K562 (cell line): ENCODE results near the gene CACNB1. TPM values are rescaled to one million over a fixed set of nuclear protein-coding genes. Genes with fewer than 3 reads are reported as not detected.

Experiments
- ARID3B ChIP-seq: fragments of 250-450 bp; sonication (Bioruptor Pico); IDR thresholded peaks from 2 replicates; pipeline ENCODE4 v1.4.0; 2020; ENCODE audit warnings: borderline replicate concordance
- KDM2B ChIP-seq: fragments of 250-450 bp; sonication (Bioruptor Pico); IDR thresholded peaks from 2 replicates; pipeline ENCODE4 v1.8.0; 2021; ENCODE audit warnings: mild to moderate bottlenecking, moderate library complexity
- MBD2 ChIP-seq: sonication (generic); IDR thresholded peaks from 2 replicates; pipeline ENCODE4 v1.6.1; 2016; ENCODE audit warnings: low read depth, borderline replicate concordance
- NCOA6 ChIP-seq: fragments of 450-650 bp; IDR thresholded peaks from 2 replicates; pipeline ENCODE4 v1.6.1; 2017; ENCODE audit warnings: mild to moderate bottlenecking
- NR2C1 ChIP-seq, 2 experiments: fragments of 450-650 bp; IDR thresholded peaks; 2 replicates each; pipeline ENCODE4 v1.6.1; 2017; ENCODE audit warnings: mild to moderate bottlenecking in 2 of 2, antibody characterized with exemption in 1 of 2, inconsistent platforms in 1 of 2, missing compliant biosample characterization in 1 of 2, missing genetic modification characterization in 1 of 2
- SIN3A ChIP-seq, 2 experiments: fragments of 150-350 bp in 1 of 2; IDR thresholded peaks; 2 replicates each; pipeline ENCODE4 v1.6.1; 2011 to 2016; ENCODE audit warnings: borderline replicate concordance in 2 of 2, low read depth in 2 of 2, low read length in 2 of 2, mild to moderate bottlenecking in 2 of 2, moderate library complexity in 2 of 2; ENCODE audit not compliant: control insufficient read depth in 1 of 2
- ZNF398 ChIP-seq: fragments of 250-450 bp; sonication (Bioruptor Pico); IDR thresholded peaks from 2 replicates; pipeline ENCODE4 v1.8.0; 2021; ENCODE audit warnings: moderate library complexity, mild to moderate bottlenecking, inconsistent platforms
- ZNF445 ChIP-seq: fragments of 250-450 bp; sonication (Bioruptor Pico); IDR thresholded peaks from 2 replicates; pipeline ENCODE4 v1.4.0; 2020; ENCODE audit warnings: low read depth, mild to moderate bottlenecking, moderate library complexity
- ZNF57 ChIP-seq: fragments of 450-650 bp; formaldehyde crosslinking; IDR thresholded peaks from 2 replicates; pipeline ENCODE4 v1.4.0; 2020; ENCODE audit warnings: mild to moderate bottlenecking, moderate library complexity
- ZNF589 ChIP-seq: fragments of 200-800 bp; sonication (Bioruptor generic); IDR thresholded peaks from 2 replicates; pipeline ENCODE4 v1.6.1; 2016; ENCODE audit warnings: low read depth, missing genetic modification characterization, missing compliant biosample characterization
- ZNF696 ChIP-seq: fragments of 250-450 bp; sonication (Bioruptor Pico); conservative IDR thresholded peaks from 2 replicates; pipeline ENCODE4 v1.4.0; 2020; ENCODE audit warnings: mild to moderate bottlenecking, moderate library complexity
- polyA plus RNA-seq, 8 experiments: library from polyadenylated mRNA; depleted of rRNA in 4 of 8; stranded (reverse) in 5 of 8; unstranded in 3 of 8; fragments of >200 nt; fragmentation: Nextera tagmentation in 2 of 8; fragmentation: Illumina TruSeq in 1 of 8; extraction: Ambion mirVana in 2 of 8; extraction: Trizol in 1 of 8; gene quantifications; 2 replicates each; pipeline versions ENCODE4 v1.2.1 to v1.2.3, GENCODE V29; 2011 to 2014; ENCODE audit warnings: inconsistent platforms in 1 of 8, missing spikeins in 1 of 8
- total RNA-seq, 7 experiments: library from RNA; depleted of rRNA in 6 of 7; stranded (reverse); fragments of >200 nt in 6 of 7; fragmentation: Illumina TruSeq in 2 of 7; extraction: Trizol in 2 of 7; gene quantifications; 2 replicates each; pipeline versions ENCODE4 v1.2.1 to v1.2.3, GENCODE V29; 2011 to 2021; ENCODE audit warnings: low replicate concordance in 1 of 7

The CACNB1 gene
- total and polyA plus RNA-seq, 9 of the 15 experiments (the other 6 are each of a cell fraction or from before 2014, with no cell fraction given) = 0.08 to 7.4 (median 3.0) TPM

- TF ChIP-seq ARID3B (CRISPR knock-in tag) = no peak
- no peak for TF ChIP-seq KDM2B (CRISPR knock-in tag)
- TF ChIP-seq ZNF398 (CRISPR knock-in tag) = no peak
- TF ChIP-seq ZNF57 (CRISPR knock-in tag) = no peak
- TF ChIP-seq ZNF589 = no peak
- no peak for TF ChIP-seq NR2C1 (IDR thresholded peaks at IDR 0.05)
- TF ChIP-seq NR2C1 (tag; IDR thresholded peaks at IDR 0.05) = no peak
- TF ChIP-seq MBD2 = no peak
- TF ChIP-seq ZNF696 (CRISPR knock-in tag) = no peak
- no peak for TF ChIP-seq ZNF445 (CRISPR knock-in tag)
- TF ChIP-seq SIN3A (IDR thresholded peaks at IDR 0.05; ENCODE audit: borderline replicate concordance in 2 of 2, control insufficient read depth in 1 of 2, low read depth in 2 of 2, low read length in 2 of 2) = no peak
- no peak for TF ChIP-seq NCOA6
Measured at GRCh38 chr17:39155654-39156053, 41.8 kb downstream of the CACNB1 start (continued).
